HepG2 (cell line): ENCODE data around the gene DGKG. TPM values are rescaled to one million over a fixed set of nuclear protein-coding genes. Genes with fewer than 3 reads are reported as not detected.

Experiments
- ATAC-seq: fragments of 200-7000 bp; cut with Tn5 transposase; 3 replicates; pipeline ENCODE4 v1.9.1; 2020; ENCODE audit warnings: mild to moderate bottlenecking, moderate library complexity
- BruUV-seq: library from RNA; stranded (reverse); fragments of 400-500 nt; replicated peaks from 2 replicates; lab custom pipeline; 2021; lab: Mats Ljungman, UMichigan
- CTCF ChIA-PET: fragments of 300-600 bp; formaldehyde crosslinking; extraction: SDS; loops from one replicate; lab custom pipeline; 2021; ENCODE audit warnings: low total read pairs, inconsistent platforms, low intra/inter-chr PET ratio; lab: Yijun Ruan, JAX
- POLR2A ChIA-PET: fragments of 350-600 bp; sonication (Branson Sonifier 250); formaldehyde crosslinking; loops from one replicate; lab custom pipeline; 2020; ENCODE audit warnings: antibody characterized with exemption, inconsistent platforms; lab: Yijun Ruan, JAX
- DNase-seq: peaks from one replicate; pipeline ENCODE4 v3.0.0-alpha.2; 2015; ENCODE audit warnings: low spot score
- FAIRE-seq: peaks from 3 replicates; lab custom pipeline; 2011; peaks lifted over from hg19 to GRCh38; lab: Jason Lieb, UNC
- H2AFZ ChIP-seq: one replicate; pipeline ENCODE4 v1.6.1; 2011; ENCODE audit warnings: low read length, inconsistent platforms
- H3K27ac ChIP-seq: fragments of 300-600 bp; 3 replicates; pipeline ENCODE4 v1.8.0; 2011; ENCODE audit warnings: mixed run types, mild to moderate bottlenecking, mixed read lengths, low read length, inconsistent platforms; ENCODE audit not compliant: insufficient read depth; ENCODE audit errors: extremely low read length
- H3K27me3 ChIP-seq, 2 experiments: fragments of 200-600 bp in 1 of 2; 2 replicates in 1 of 2; 3 replicates in 1 of 2; pipeline versions ENCODE4 v1.6.0 to v1.8.0; 2011; ENCODE audit warnings: low read length in 2 of 2, mild to moderate bottlenecking in 2 of 2, moderate library complexity in 2 of 2, inconsistent platforms in 1 of 2; ENCODE audit not compliant: insufficient read depth in 2 of 2, control insufficient read depth in 1 of 2
- H3K36me3 ChIP-seq, 2 experiments: fragments of 200-600 bp in 1 of 2; replicated peaks in 1 of 2; 2 replicates in 1 of 2; 3 replicates in 1 of 2; pipeline versions ENCODE4 v1.5.1 to v1.8.0; 2011; ENCODE audit warnings: low read length in 2 of 2, inconsistent platforms in 1 of 2; ENCODE audit not compliant: insufficient read depth in 2 of 2, control insufficient read depth in 1 of 2
- H3K4me1 ChIP-seq: 2 replicates; pipeline ENCODE4 v1.5.1; 2012; ENCODE audit warnings: low read length, inconsistent platforms; ENCODE audit not compliant: insufficient read depth
- H3K4me2 ChIP-seq: 2 replicates; pipeline ENCODE4 v1.6.0; 2011; ENCODE audit warnings: low read depth, low read length, inconsistent platforms
- H3K4me3 ChIP-seq, 3 experiments: fragments of 200-600 bp in 1 of 3; sonication (generic), shearing (Covaris generic) in 1 of 3; replicated peaks in 1 of 3; 2 replicates each; pipeline ENCODE4 v1.5.1; 2011 to 2016; ENCODE audit warnings: low read length in 3 of 3, inconsistent platforms in 2 of 3, low read depth in 2 of 3, mild to moderate bottlenecking in 2 of 3, control low read depth in 1 of 3, mixed read lengths in 1 of 3; ENCODE audit not compliant: insufficient read depth in 1 of 3
- H3K79me2 ChIP-seq: one replicate; pipeline ENCODE4 v1.6.1; 2011; ENCODE audit warnings: low read length, inconsistent platforms; ENCODE audit not compliant: insufficient read depth
- H3K9ac ChIP-seq: 2 replicates; pipeline ENCODE4 v1.6.0; 2011; ENCODE audit warnings: mild to moderate bottlenecking, low read depth, low read length, inconsistent platforms; ENCODE audit not compliant: insufficient read depth
- H3K9me3 ChIP-seq: 2 replicates; pipeline ENCODE4 v1.5.1; 2012; ENCODE audit warnings: mild to moderate bottlenecking, low read length
- H4K20me1 ChIP-seq: 2 replicates; pipeline ENCODE4 v1.6.0; 2011; ENCODE audit warnings: inconsistent platforms, mild to moderate bottlenecking, low read length, moderate library complexity; ENCODE audit not compliant: insufficient read depth
- ARNT ChIP-seq: fragments of 450-650 bp; IDR thresholded peaks from 2 replicates; pipeline ENCODE4 v1.6.1; 2017
- ATF3 ChIP-seq: sonication (generic); formaldehyde crosslinking; IDR thresholded peaks from 2 replicates; pipeline ENCODE4 v1.4.0; 2020; ENCODE audit warnings: missing genetic modification reagents
- BATF2 ChIP-seq: sonication (generic); formaldehyde crosslinking; IDR thresholded peaks from 2 replicates; pipeline ENCODE4 v1.8.0; 2022; ENCODE audit warnings: mild to moderate bottlenecking, missing genetic modification reagents, moderate library complexity
- CHD2 ChIP-seq: IDR thresholded peaks from 2 replicates; pipeline ENCODE4 v1.6.1; 2011; ENCODE audit warnings: low read depth, low read length, improper control_type of control experiment
- FOSL1 ChIP-seq: sonication (generic); formaldehyde crosslinking; IDR thresholded peaks from 2 replicates; pipeline ENCODE4 v1.9.0; 2021; ENCODE audit warnings: missing genetic modification reagents, borderline replicate concordance
- KDM6A ChIP-seq: IDR thresholded peaks from 2 replicates; pipeline ENCODE4 v1.6.1; 2016; ENCODE audit warnings: low read depth
- KMT2B ChIP-seq: IDR thresholded peaks from 2 replicates; pipeline ENCODE4 v1.6.1; 2016; ENCODE audit warnings: missing genetic modification reagents, missing compliant biosample characterization
- PATZ1 ChIP-seq: sonication (generic); formaldehyde crosslinking; IDR thresholded peaks from 2 replicates; pipeline ENCODE4 v1.4.0; 2020; ENCODE audit warnings: missing genetic modification reagents
- PHF21A ChIP-seq: sonication (generic); formaldehyde crosslinking; IDR thresholded peaks from 2 replicates; pipeline ENCODE4 v1.5.0; 2020; ENCODE audit warnings: mild to moderate bottlenecking, missing genetic modification reagents
- POGZ ChIP-seq: sonication (generic); formaldehyde crosslinking; IDR thresholded peaks from 2 replicates; pipeline ENCODE4 v1.4.0; 2020; ENCODE audit warnings: mild to moderate bottlenecking, missing genetic modification reagents
- RXRA ChIP-seq: sonication (generic); formaldehyde crosslinking; IDR thresholded peaks from 2 replicates; pipeline ENCODE4 v1.5.1; 2020; ENCODE audit warnings: missing genetic modification reagents
- TARDBP ChIP-seq: sonication (generic); formaldehyde crosslinking; IDR thresholded peaks from 2 replicates; pipeline ENCODE4 v1.8.0; 2022; ENCODE audit warnings: mild to moderate bottlenecking, missing genetic modification reagents
- ZBTB2 ChIP-seq: sonication (generic); formaldehyde crosslinking; IDR thresholded peaks from 2 replicates; pipeline ENCODE4 v1.8.0; 2022; ENCODE audit warnings: low read depth, missing genetic modification reagents
- ZFP36 ChIP-seq: fragments of 150-350 bp; IDR thresholded peaks from 2 replicates; pipeline ENCODE4 v1.6.1; 2018; ENCODE audit warnings: borderline replicate concordance, low read length, low read depth; ENCODE audit not compliant: partially characterized antibody
- ZFY ChIP-seq: sonication (generic); formaldehyde crosslinking; IDR thresholded peaks from 2 replicates; pipeline ENCODE4 v1.4.0; 2020; ENCODE audit warnings: missing genetic modification reagents
- ZNF3 ChIP-seq: IDR thresholded peaks from 2 replicates; pipeline ENCODE4 v1.7.0; 2017; ENCODE audit warnings: inconsistent platforms
- ZNF577 ChIP-seq: sonication (generic); formaldehyde crosslinking; IDR thresholded peaks from 2 replicates; pipeline ENCODE4 v1.4.0; 2020; ENCODE audit warnings: mild to moderate bottlenecking, low read depth, missing genetic modification reagents, borderline replicate concordance
- ZNF598 ChIP-seq: sonication (generic); formaldehyde crosslinking; IDR thresholded peaks from 2 replicates; pipeline ENCODE4 v1.5.1; 2020; ENCODE audit warnings: mild to moderate bottlenecking, missing genetic modification reagents, borderline replicate concordance
- ZNF740 ChIP-seq: sonication (generic); formaldehyde crosslinking; IDR thresholded peaks from 2 replicates; pipeline ENCODE4 v1.4.0; 2020; ENCODE audit warnings: missing genetic modification reagents
- ZNF841 ChIP-seq: sonication (generic); formaldehyde crosslinking; IDR thresholded peaks from 2 replicates; pipeline ENCODE4 v1.8.1; 2023; ENCODE audit warnings: missing genetic modification reagents, borderline replicate concordance
- in situ Hi-C: cut with HindIII; loops from 2 replicates; pipeline ENCODE4 v1.10.0; 2017; ENCODE audit warnings: low pct_unique_long_range_greater_than_20kb; ENCODE audit not compliant: extremely low pct_ligation_motif_present
- intact Hi-C: fragments of 100-400 bp; cut with micrococcal nuclease; formaldehyde crosslinking; loops from one replicate; pipeline ENCODE4 v1.10.0; 2022; ENCODE audit not compliant: unreplicated experiment
- polyA plus RNA-seq, 8 experiments: library from polyadenylated mRNA; depleted of rRNA in 3 of 8; stranded (reverse) in 7 of 8; unstranded in 1 of 8; fragments of >200 nt; fragmentation: Illumina TruSeq in 4 of 8; extraction: Trizol in 4 of 8; gene quantifications; 2 replicates each; pipeline versions ENCODE4 v1.2.1 to v1.2.3, GENCODE V29; 2011 to 2016; ENCODE audit warnings: low read depth in 4 of 8, missing spikeins in 1 of 8, mixed read lengths in 1 of 8; ENCODE audit not compliant: insufficient read depth in 1 of 8
- total RNA-seq, 5 experiments: library from RNA; depleted of rRNA; stranded (reverse); fragments of >200 nt; fragmentation: Illumina TruSeq; extraction: Trizol; gene quantifications; 2 replicates each; pipeline ENCODE4 v1.2.3, GENCODE V29; 2016; ENCODE audit warnings: low read depth in 1 of 5

Gene DGKG
- total and polyA plus RNA-seq, 2 of the 13 experiments (the other 11 are each of a cell fraction or from before 2014, with no cell fraction given), result 3.8 to 6.2 TPM

- intact Hi-C loops, result no loop called here
- TF ChIP-seq ZFY (no peak), ZNF598 (CRISPR knock-in tag) (no peak), FOSL1 (no peak), ZNF3 (CRISPR knock-in tag) (no peak), PHF21A (no peak), ZBTB2 (CRISPR knock-in tag) (no peak), ATF3 (no peak), CHD2 (no peak), ZFP36 (no peak), ZNF577 (CRISPR knock-in tag) (no peak), BATF2 (CRISPR knock-in tag) (no peak), PATZ1 (CRISPR knock-in tag) (no peak), POGZ (CRISPR knock-in tag) (no peak), ZNF740 (no peak), KDM6A (CRISPR knock-in tag) (no peak), ARNT (no peak), TARDBP (CRISPR knock-in tag) (no peak), KMT2B (CRISPR knock-in tag) (no peak), ZNF841 (CRISPR knock-in tag) (no peak), RXRA (no peak)
- TF ChIP-seq, all 625 proteins: peak for 0
- Histone ChIP-seq H3K4me1 (no peaks in the 10 kb centered on the region), H3K9ac (no peak overlapping the region), H2AFZ (no peak overlapping the region), H3K4me2 (no peak overlapping the region), H3K27me3 (peaks cover 0 to 2% of the 10 kb centered on the region in 2 experiments; a peak in 2 of 5 replicates), H3K4me3 (no peak overlapping the region), H3K36me3 (no peaks in the 10 kb centered on the region), H3K27ac (no peak overlapping the region), H4K20me1 (no peaks in the 10 kb centered on the region), H3K9me3 (no peaks in the 10 kb centered on the region), H3K79me2 (no peaks in the 10 kb centered on the region)
- BruUV-seq, result no TSS peak
- ChIA-PET POLR2A (no interaction called here), CTCF (no interaction called here)
- no peak for ATAC-seq
- in situ Hi-C loops, result no loop called here
- DNase-seq, result no peak
- FAIRE-seq, result no peak
Observed at GRCh38 chr3:186400662-186401061, 38.6 kb upstream of the DGKG start.
